CD4-positive, alpha-beta T cell treated with Interleukin-2 at 100 ng/mL for 4 hours (primary cell): ENCODE measurements around the gene CASQ2.
A peak's percentile ranks its signal among the peaks of the same experiment; 100 is the strongest.

Experiments used
- DNase-seq: peaks from one replicate; pipeline ENCODE4 v3.0.0-alpha.2; 2020; ENCODE audit warnings: low spot score

CASQ2 gene

GRCh38 chr1:115768549-115768948 lies at the start of gene CASQ2:
Gene CASQ2 (minus strand): TSS chr1:115768714. CDS start chr1:115768541, 173 bp downstream.
- DNase-seq: no peak

- no peak for DNase-seq
Observed at GRCh38 chr1:115815694-115816093, 47.2 kb upstream of the CASQ2 start.

DNA sequence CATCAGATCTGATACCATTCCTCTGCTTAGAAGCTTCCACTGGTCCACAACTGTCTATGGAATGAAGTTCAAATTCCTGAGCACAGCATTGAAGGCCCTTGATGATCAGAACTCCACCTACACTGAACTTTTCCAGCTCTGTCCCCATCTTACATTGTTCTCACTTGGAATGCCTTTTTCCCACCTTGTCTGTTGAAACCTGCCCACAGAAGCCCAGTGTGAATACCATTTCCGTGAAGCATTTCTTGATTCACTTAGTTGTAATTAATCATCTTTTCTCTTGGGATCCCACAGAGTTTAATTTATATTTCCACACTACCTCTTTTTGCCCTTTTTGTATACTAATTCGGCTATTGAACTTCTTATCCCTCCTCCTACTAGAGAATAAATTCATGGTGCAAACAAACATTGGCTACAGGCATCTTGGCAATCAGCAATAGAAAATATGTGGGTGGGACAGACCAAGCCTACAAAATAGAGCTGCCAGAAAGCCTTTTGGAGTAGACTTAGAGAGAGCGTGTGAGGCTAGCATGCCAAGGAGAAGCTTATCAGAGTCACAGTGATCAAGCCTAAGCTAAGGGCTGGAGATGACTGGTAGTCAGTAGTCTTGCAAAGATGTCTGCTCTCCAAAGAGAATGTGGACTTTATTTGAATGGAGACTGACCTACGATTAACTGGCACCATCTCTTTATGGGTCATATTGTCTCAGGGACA lies 46.3 kb upstream of the CASQ2 start:
- no peak for DNase-seq

- DNase-seq: no peak
Observed at GRCh38 chr1:115813727-115814126, 45.2 kb upstream of the CASQ2 start.

DNA sequence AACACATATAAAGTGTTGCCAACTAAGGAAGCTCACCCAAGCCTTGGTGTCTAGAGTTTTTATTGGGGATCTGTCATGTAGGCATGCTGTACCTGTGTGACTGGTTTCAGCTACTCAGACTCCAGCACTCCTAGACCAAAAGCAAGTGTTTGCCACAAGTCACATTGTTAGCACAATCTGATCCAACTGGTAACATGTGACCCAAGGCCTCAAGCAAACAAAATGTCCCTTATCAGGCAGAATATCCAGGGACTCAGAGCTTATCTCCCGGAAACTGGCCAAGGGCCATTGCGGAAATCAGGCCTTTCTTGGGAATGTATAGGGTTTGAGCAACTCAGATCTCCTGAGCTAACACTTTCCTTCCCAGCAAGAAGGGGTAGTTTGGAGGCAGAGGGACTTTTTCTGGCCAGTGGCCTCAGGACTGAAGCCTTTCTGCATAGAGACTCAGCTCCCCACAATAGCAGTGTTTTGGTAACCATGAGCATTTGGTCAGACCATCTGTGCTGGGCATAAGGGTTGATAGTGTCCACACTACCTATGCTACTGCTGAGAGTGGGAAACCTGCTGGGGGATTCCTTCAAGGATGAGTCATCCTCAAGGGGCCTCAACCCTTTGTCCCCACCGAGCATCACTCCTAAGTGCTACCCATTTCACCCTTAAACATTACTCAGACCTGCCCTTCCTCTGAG lies 42.8 kb upstream of the CASQ2 start:
- no peak for DNase-seq

DNA sequence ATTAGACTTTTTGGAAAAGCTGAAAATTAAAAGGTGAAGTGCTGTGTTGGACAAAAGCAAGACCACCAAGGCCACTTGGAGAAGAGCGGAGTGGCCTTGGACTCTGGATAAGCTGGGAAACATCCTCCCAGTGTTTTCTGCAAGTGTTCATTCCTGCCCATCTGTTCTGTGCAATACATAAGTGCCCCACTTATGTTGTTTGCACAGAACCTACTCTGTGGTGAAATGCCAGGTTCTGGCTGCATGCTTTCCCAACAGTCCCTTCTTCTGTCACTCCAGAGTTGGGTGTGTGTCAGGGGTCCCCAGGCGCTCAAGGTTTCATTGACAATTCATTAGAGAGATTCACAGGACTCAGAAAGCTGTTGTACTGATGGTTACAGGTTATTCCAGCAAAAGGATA lies 42.1 kb upstream of the CASQ2 start:
- DNase-seq: no peak

GRCh38 chr1:115809847-115810246 lies 41.3 kb upstream of the CASQ2 start:
- no peak for DNase-seq

DNA sequence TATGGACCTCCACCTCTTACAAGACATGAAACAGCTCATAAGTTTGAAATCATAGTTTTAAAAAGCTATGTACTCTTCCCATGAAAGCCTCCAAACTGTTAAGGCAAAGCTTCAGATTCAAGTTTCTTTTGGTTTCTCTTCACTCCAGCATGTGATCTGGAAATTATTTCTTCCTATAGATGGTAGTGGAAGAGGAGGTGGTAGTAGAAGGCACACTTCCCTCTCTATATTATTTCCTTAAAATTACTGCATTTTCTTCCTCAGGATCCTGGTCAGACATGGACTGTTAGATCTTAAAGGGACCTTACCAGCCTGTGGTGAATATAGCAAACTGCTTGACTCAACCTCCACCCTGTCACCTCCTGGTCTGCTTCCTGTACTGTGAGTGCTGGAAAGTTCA lies 40.6 kb upstream of the CASQ2 start:
- no peak for DNase-seq

GRCh38 chr1:115807723-115808122 lies 39.2 kb upstream of the CASQ2 start:
- DNase-seq: peak; percentile 45

- DNase-seq: no peak
Observed at GRCh38 chr1:115805597-115805996, 37.1 kb upstream of the CASQ2 start.

- no peak for DNase-seq
Observed at GRCh38 chr1:115802416-115802815, 33.9 kb upstream of the CASQ2 start.

- no peak for DNase-seq
Observed at GRCh38 chr1:115797486-115797885, 29.0 kb upstream of the CASQ2 start.

DNA sequence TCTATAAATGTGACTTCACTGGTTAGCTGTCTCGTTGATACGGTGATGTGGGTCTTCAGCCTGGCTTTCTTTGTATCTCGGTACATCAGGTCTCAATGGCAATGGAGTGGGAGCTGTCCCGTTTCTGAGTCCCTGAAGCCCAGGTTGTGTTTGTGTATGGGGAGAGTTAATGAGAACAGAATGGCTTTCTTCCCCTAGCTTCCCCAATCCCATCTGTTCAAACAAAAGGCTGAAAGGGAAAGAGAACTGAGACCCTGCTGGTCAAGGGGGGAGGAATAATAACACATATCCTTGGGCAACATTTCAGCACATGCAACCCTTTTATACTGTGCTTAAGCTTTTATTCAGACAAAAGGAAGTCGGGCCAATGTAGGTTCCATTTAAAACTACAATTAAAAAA lies 28.4 kb upstream of the CASQ2 start:
- no peak for DNase-seq

GRCh38 chr1:115796036-115796435 lies 27.5 kb upstream of the CASQ2 start:
- DNase-seq: no peak

DNA sequence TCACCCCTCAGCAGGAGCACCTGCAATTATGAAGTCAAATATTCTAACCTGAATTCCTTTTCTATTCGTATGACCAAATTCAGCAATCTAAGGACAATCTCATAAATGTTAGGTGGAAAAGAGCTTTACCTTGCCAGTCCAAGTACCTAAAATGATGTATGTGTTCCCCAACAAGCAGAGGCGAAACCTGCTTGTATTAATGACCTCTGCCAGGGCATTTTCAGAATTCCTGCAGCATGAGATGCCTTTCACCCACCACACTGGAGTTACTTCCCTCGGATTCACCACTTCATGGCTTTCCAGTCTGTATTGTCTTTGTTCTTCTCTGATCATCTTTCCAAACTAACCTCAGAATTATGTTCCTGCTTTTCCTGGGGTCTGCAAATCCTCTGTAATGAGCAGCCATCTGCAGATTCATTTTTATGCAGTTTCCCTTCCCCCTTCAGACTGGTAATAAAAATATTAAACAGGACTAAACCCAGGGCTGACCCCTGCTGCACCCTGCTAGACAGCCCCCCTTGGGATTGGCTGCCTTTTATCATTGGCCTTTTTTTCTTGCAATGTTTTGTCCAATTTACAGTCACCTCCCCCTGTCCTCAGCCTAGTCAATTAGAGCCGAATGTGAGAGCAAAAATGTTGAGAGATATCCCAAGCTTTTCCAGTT lies 26.6 kb upstream of the CASQ2 start:
- no peak for DNase-seq

DNA sequence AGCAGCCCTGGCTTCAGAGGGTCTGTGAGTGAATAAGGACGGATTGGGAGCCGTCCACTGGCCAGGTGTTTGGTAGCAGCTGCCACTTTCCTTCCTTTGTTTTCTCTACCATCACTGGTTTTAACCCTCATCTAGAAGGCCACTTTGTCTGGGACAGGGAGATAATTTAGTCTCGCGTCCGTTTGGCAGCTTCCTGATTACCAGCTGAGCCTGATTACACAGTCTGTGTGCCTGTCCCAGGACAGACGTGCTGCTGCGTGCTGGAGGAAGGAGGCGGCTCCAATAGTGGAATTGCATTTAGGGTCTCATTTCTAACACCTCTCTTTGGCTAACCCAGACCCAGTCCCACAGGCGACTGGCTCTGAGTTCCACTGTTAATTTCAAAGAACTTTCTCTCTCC lies 24.6 kb upstream of the CASQ2 start:
- DNase-seq: no peak

GRCh38 chr1:115791816-115792215 lies 23.3 kb upstream of the CASQ2 start:
- DNase-seq: no peak

DNA sequence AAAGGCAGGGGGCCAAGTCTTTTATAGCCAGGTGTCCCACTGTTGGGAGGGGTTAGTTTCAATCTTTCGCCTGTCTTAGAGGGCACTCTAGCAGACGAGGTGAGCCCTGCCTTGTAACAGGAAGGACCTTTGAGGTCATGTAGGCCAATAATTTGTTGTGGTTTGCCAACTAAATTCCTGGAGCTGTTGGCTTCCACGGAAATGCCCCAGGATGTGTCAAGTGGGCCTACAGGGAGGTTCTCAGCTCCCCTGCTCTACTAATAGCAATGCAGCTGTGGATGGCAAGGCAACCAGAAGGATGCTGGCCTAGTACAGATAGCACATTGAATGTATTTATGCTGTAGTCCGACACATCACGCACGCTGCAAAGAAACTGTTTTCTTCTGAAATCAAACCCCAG lies 22.3 kb upstream of the CASQ2 start:
- DNase-seq: no peak

DNA sequence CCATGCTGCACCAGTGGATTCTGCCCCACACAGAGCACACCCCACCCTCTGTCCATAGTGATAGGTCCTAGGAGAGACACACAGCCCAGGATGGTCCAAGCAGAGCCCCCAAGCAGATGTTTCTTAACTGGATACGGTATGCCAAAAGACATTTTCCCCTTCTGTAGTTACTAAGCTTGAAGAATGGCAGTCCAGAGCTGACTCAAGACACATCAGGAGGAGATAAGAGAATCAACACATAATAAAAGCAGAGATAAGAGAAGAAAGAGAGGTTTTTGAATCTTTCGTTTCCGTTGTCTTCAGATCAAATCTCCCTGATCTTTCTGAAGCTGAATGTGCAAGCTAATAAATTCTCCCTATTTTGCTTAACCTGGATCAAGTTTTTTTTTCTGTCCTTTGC lies 21.8 kb upstream of the CASQ2 start:
- no peak for DNase-seq

- no peak for DNase-seq
Observed at GRCh38 chr1:115783311-115783710, 14.8 kb upstream of the CASQ2 start.

DNA sequence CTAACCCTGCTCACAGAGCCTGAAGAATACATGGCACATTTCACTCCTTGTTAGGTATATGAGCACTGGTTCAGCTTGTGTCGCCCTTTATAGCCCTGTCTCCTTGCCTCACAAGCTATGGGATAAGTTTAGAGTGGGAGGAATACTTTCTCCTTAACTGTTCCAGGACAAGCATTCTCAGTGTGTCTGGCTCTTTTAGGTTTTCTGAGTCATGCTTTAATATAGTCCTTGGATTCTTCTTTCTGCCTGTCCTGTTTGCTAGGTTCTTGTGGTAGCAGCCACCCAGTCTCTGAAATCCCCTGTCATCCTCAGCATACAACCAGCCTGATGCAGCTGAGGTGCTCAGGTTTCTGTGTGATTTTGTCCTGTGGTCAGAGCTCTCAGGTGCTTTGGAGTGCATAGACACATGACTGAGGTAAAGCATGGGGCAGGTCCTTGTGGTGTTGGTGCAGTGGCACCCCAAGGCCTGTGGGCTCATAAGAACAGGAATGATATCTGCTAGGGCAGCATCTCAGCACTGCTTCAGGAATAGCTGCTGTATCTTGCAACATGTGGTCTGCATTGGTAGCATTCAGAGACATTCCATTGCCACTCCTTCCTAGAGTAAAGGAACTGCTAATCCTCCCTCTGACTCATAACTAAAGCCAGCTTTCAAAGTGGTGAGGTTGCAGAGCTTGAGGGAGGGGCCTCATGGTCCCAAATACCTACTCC lies 14.2 kb upstream of the CASQ2 start:
- DNase-seq: no peak

DNA sequence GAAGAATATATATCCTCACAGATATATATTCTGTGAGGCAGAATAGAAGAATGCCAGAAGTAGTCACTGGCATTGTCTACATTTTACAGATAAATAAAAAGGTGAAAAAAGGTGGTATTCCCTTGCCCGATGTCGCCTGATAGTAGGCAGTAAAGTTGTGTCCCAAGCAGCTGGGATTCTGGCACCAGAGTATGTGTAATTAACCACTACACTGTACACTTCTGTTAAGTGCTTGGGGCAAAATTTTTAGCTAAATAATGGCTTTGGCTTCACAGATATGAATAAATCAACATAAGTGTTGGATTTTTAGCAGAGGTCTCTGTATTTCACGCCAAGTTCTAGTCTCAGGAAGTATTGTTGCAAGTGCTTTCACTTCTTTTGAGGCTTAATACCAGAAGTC lies 13.3 kb upstream of the CASQ2 start:
- DNase-seq: no peak

DNA sequence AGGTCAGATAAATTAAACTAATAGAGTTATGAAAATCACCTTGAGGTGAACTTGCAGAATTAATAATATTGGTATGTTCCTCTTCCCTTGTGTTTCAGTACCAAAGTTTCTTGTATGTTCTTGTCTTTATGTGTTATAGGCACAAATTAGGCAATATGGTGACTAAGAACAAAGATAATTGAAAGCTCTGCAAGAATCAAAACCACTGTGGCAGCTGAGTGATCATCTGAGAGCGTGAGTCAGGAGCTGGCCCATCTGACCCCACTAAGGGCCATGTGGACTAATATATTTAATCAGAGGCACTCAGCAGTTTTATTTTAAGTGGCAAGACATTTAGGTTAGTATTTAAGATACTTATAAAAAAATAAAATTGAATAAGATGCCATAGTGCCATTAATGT lies 12.8 kb upstream of the CASQ2 start:
- DNase-seq: no peak
